PC-3 (cell line): ENCODE results near the gene MIS18A. TPM values are rescaled to one million over a fixed set of nuclear protein-coding genes. Genes with fewer than 3 reads are reported as not detected.

Source experiments
- ATAC-seq: fragments of 200-7000 bp; cut with Tn5 transposase; 2 replicates; pipeline ENCODE4 v1.9.1; 2020; ENCODE audit warnings: mild to moderate bottlenecking, moderate library complexity
- BruUV-seq: library from RNA; stranded (reverse); fragments of 400-500 nt; replicated peaks from 2 replicates; lab custom pipeline; 2021; lab: Mats Ljungman, UMichigan
- CTCF ChIA-PET: fragments of 300-600 bp; sonication (Branson Sonifier 250); formaldehyde crosslinking; loops from one replicate; lab custom pipeline; 2022; ENCODE audit warnings: antibody characterized with exemption; lab: Charles Lee
- POLR2A ChIA-PET: fragments of 300-600 bp; sonication (Branson Sonifier 250); formaldehyde crosslinking; loops from one replicate; lab custom pipeline; 2022; ENCODE audit warnings: antibody characterized with exemption; ENCODE audit not compliant: unreplicated experiment; lab: Charles Lee
- DNase-seq: peaks from one replicate; pipeline ENCODE4 v3.0.0-alpha.2; 2015
- H2AFZ ChIP-seq: fragments of 300-600 bp; sonication (generic); 2 replicates; pipeline ENCODE4 v1.6.0; 2016; ENCODE audit warnings: antibody characterized with exemption, low read length
- H3F3A ChIP-seq: fragments of 300-600 bp; sonication (generic); one replicate; pipeline ENCODE4 v1.6.0; 2017; ENCODE audit warnings: antibody characterized with exemption, low read length, control low read depth, mild to moderate bottlenecking; ENCODE audit not compliant: unreplicated experiment
- H3K27ac ChIP-seq: fragments of 300-600 bp; sonication (generic); 2 replicates; pipeline ENCODE4 v1.5.1; 2016; ENCODE audit warnings: mild to moderate bottlenecking, low read length
- H3K27me3 ChIP-seq: fragments of 300-600 bp; sonication (generic); 2 replicates; pipeline ENCODE4 v1.6.1; 2016; ENCODE audit warnings: low read length, mixed read lengths
- H3K36me3 ChIP-seq: fragments of 300-600 bp; sonication (generic); 2 replicates; pipeline ENCODE4 v1.6.1; 2016; ENCODE audit warnings: low read depth, mixed run types, low read length, mixed read lengths
- H3K4me1 ChIP-seq: fragments of 300-600 bp; sonication (generic); 2 replicates; pipeline ENCODE4 v1.5.1; 2016; ENCODE audit warnings: low read length; ENCODE audit not compliant: insufficient read depth
- H3K4me2 ChIP-seq: fragments of 300-600 bp; sonication (generic); 2 replicates; pipeline ENCODE4 v1.6.0; 2016; ENCODE audit warnings: low read length
- H3K4me3 ChIP-seq: fragments of 300-600 bp; sonication (generic); 2 replicates; pipeline ENCODE4 v1.5.1; 2016; ENCODE audit warnings: mild to moderate bottlenecking, low read length, mixed read lengths
- H3K79me2 ChIP-seq: fragments of 300-600 bp; sonication (generic); 2 replicates; pipeline ENCODE4 v1.6.1; 2017; ENCODE audit warnings: low read length, mixed read lengths
- H3K9ac ChIP-seq: fragments of 300-600 bp; sonication (generic); 2 replicates; pipeline ENCODE4 v1.6.0; 2016; ENCODE audit warnings: mild to moderate bottlenecking, low read length
- H3K9me2 ChIP-seq: fragments of 300-600 bp; sonication (generic); replicated peaks from 2 replicates; pipeline ENCODE4 v1.6.1; 2016; ENCODE audit warnings: mixed run types, low read length, mixed read lengths
- H3K9me3 ChIP-seq: fragments of 300-600 bp; sonication (generic); 2 replicates; pipeline ENCODE4 v1.6.1; 2016; ENCODE audit warnings: low read length, mixed read lengths
- H4K20me1 ChIP-seq: fragments of 300-600 bp; sonication (generic); 2 replicates; pipeline ENCODE4 v1.6.1; 2016; ENCODE audit warnings: low read length, mixed read lengths
- CTCF ChIP-seq: fragments of 300-600 bp; sonication (generic); conservative IDR thresholded peaks from 2 replicates; pipeline ENCODE4 v1.5.1; 2017; ENCODE audit warnings: antibody characterized with exemption, low read depth, mild to moderate bottlenecking, low read length
- EZH2 ChIP-seq: fragments of 300-600 bp; sonication (generic); IDR thresholded peaks from one replicate; pipeline ENCODE4 v1.6.1; 2017; ENCODE audit warnings: antibody characterized with exemption, mild to moderate bottlenecking, low read length; ENCODE audit not compliant: unreplicated experiment
- EZH2phosphoT487 ChIP-seq: fragments of 300-600 bp; sonication (generic); IDR thresholded peaks from 2 replicates; pipeline ENCODE4 v1.6.1; 2018; ENCODE audit warnings: mild to moderate bottlenecking, antibody characterized with exemption, low read length, borderline replicate concordance
- intact Hi-C: fragments of 100-400 bp; cut with micrococcal nuclease; formaldehyde crosslinking; loops from 2 replicates; pipeline ENCODE4 v1.9.0; 2023
- total RNA-seq: library from RNA; depleted of rRNA; stranded (reverse); fragments of >200 nt; gene quantifications from 2 replicates; pipeline ENCODE4 v1.2.3, GENCODE V29; 2014

MIS18A gene
- total RNA-seq, 1 experiment from 2014 or later, result 42.0 TPM

GRCh38 chr21:32297449-32297848, 18.6 kb upstream of the MIS18A start:
- intact Hi-C loops, result no loop called here
- no peak for ATAC-seq
- POLR2A ChIA-PET, result no interaction called here

GRCh38 chr21:32285476-32285875, 6.6 kb upstream of the MIS18A start:
- CTCF ChIA-PET, result no interaction called here
- DNase-seq (no peak), ATAC-seq (no peak)
- intact Hi-C loops, result no loop called here
- Histone ChIP-seq H3K4me2 (no peak overlapping the region), H3K27ac (no peak overlapping the region), H3K9me3 (no peaks in the 10 kb centered on the region), H3K4me3 (no peak overlapping the region), H3K4me1 (no peaks in the 10 kb centered on the region), H4K20me1 (no peaks in the 10 kb centered on the region), H3K9me2 (no peaks in the 10 kb centered on the region), H3K36me3 (no peaks in the 10 kb centered on the region), H2AFZ (no peak overlapping the region), H3F3A (no peaks in the 10 kb centered on the region), H3K27me3 (no peaks in the 10 kb centered on the region), H3K9ac (no peak overlapping the region), H3K79me2 (no peaks in the 10 kb centered on the region)
- POLR2A ChIA-PET, result interaction anchor here (0.7 kb wide), 1 partner anchor 316 kb away, joined by 5 read pairs; no protein-coding TSS in a partner anchor
- no TSS peak for BruUV-seq
- no peak for TF ChIP-seq CTCF
- TF ChIP-seq EZH2phosphoT487, result no peak
- TF ChIP-seq EZH2, result no peak

More at GRCh38 chr21:32297449-32297848, 18.6 kb upstream of the MIS18A start:
- peaks cover 6% of the 10 kb centered on the region; the same call in 1 of the 2 replicates for H3K36me3 ChIP-seq
- no peaks in the 10 kb centered on the region for H3K9me3 ChIP-seq
- no TSS peak for BruUV-seq
- no peaks in the 10 kb centered on the region for H3F3A ChIP-seq
- H3K9me2 ChIP-seq, result no peaks in the 10 kb centered on the region
- no peak overlapping the region for H3K9ac ChIP-seq
- TF ChIP-seq CTCF (no peak), EZH2 (no peak), EZH2phosphoT487 (no peak)
- H4K20me1 ChIP-seq, result no peaks in the 10 kb centered on the region
- H3K27ac ChIP-seq, result no peak overlapping the region
- no peaks in the 10 kb centered on the region for H3K27me3 ChIP-seq
- H3K4me3 ChIP-seq, result no peak overlapping the region
- no peaks in the 10 kb centered on the region for H3K79me2 ChIP-seq
- DNase-seq, result no peak
- CTCF ChIA-PET, result no interaction called here
- H2AFZ ChIP-seq, result no peak overlapping the region
- no peaks in the 10 kb centered on the region for H3K4me1 ChIP-seq
- no peak overlapping the region for H3K4me2 ChIP-seq

- H3K9me2 ChIP-seq, result no peaks in the 10 kb centered on the region
- H3K36me3 ChIP-seq, result no peaks in the 10 kb centered on the region
- H2AFZ ChIP-seq, result no peak overlapping the region
- no peak for TF ChIP-seq CTCF
- TF ChIP-seq EZH2, result no peak
- TF ChIP-seq EZH2phosphoT487, result no peak
- ChIA-PET CTCF (no interaction called here), POLR2A (no interaction called here)
- H3K4me2 ChIP-seq, result no peak overlapping the region
- intact Hi-C loops, result no loop called here
- peaks cover 5% of the 10 kb centered on the region for H3K4me1 ChIP-seq
- no TSS peak for BruUV-seq
- H3K27ac ChIP-seq, result no peak overlapping the region
- H3F3A ChIP-seq, result no peaks in the 10 kb centered on the region
- DNase-seq (no peak), ATAC-seq (no peak)
- peaks cover 8% of the 10 kb centered on the region for H3K79me2 ChIP-seq
- no peak overlapping the region for H3K4me3 ChIP-seq
- H4K20me1 ChIP-seq, result no peaks in the 10 kb centered on the region
- H3K27me3 ChIP-seq, result no peaks in the 10 kb centered on the region
- no peaks in the 10 kb centered on the region for H3K9me3 ChIP-seq
- no peak overlapping the region for H3K9ac ChIP-seq
These were observed 4.1 kb upstream of the MIS18A start for GRCh38 chr21:32282992-32283391.
